HCT116 (cell line): Measurements from ENCODE around the gene NOC4L. TPM values are rescaled to one million over a fixed set of nuclear protein-coding genes. Genes with fewer than 3 reads are reported as not detected.
A peak's percentile ranks its signal among the peaks of the same experiment; 100 is the strongest.

Experiments used
- ATAC-seq: fragments of 200-7000 bp; cut with Tn5 transposase; 2 replicates; pipeline ENCODE4 v1.9.1; 2020; ENCODE audit warnings: mild to moderate bottlenecking, moderate library complexity
- BruUV-seq: library from RNA; stranded (reverse); fragments of 400-500 nt; replicated peaks from 2 replicates; lab custom pipeline; 2021; lab: Mats Ljungman, UMichigan
- CTCF ChIA-PET: fragments of 300-600 bp; sonication (Branson Sonifier 250); formaldehyde crosslinking; loops from one replicate; lab custom pipeline; 2021; ENCODE audit warnings: antibody characterized with exemption; lab: Charles Lee
- POLR2A ChIA-PET: fragments of 300-600, 350-600 bp; sonication (Branson Sonifier 250); formaldehyde crosslinking; loops from one replicate; lab custom pipeline; 2021; ENCODE audit warnings: antibody characterized with exemption; lab: Charles Lee
- RAD21 ChIA-PET, 2 experiments: fragments of 300-600 bp; sonication (Branson Sonifier 250); formaldehyde crosslinking; loops; one replicate each; lab custom pipeline; 2023; ENCODE audit warnings: low total read pairs in 2 of 2; ENCODE audit not compliant: uncharacterized antibody in 2 of 2, unreplicated experiment in 2 of 2, low non-redundant PET in 1 of 2; lab: Charles Lee
- DNase-seq: peaks from one replicate; pipeline ENCODE4 v3.0.0-alpha.2; 2010; ENCODE audit warnings: low read depth, low spot score
- H2AFZ ChIP-seq: fragments of 200-600 bp; shearing (Covaris generic), sonication (generic); 2 replicates; pipeline ENCODE4 v1.6.1; 2017; ENCODE audit warnings: low read depth, mixed run types, mixed read lengths, antibody characterized with exemption, low read length; ENCODE audit not compliant: poor library complexity, severe bottlenecking
- H3K27ac ChIP-seq: 2 replicates; pipeline ENCODE4 v1.5.1; 2012; ENCODE audit warnings: low read depth, low read length
- H3K27me3 ChIP-seq: fragments of 200-600 bp; sonication (generic); 2 replicates; pipeline ENCODE4 v1.6.1; 2016; ENCODE audit warnings: mixed run types, low read length, mixed read lengths; ENCODE audit not compliant: insufficient read depth
- H3K36me3 ChIP-seq, 2 experiments: fragments of 200-500 bp in 1 of 2; fragments of 200-600 bp in 1 of 2; sonication (Bioruptor generic) in 1 of 2; sonication (generic) in 1 of 2; 2 replicates each; pipeline versions ENCODE4 v1.5.1 to v1.6.1; 2014 to 2016; ENCODE audit warnings: low read length in 2 of 2, inconsistent platforms in 1 of 2, mixed read lengths in 1 of 2, mixed run types in 1 of 2; ENCODE audit not compliant: insufficient read depth in 2 of 2, control insufficient read depth in 1 of 2
- H3K4me1 ChIP-seq, 2 experiments: fragments of 200-600 bp in 1 of 2; sonication (generic) in 1 of 2; 2 replicates each; pipeline versions ENCODE4 v1.5.1 to v1.6.1; 2012 to 2017; ENCODE audit warnings: low read length in 2 of 2, inconsistent platforms in 1 of 2, mild to moderate bottlenecking in 1 of 2, mixed read lengths in 1 of 2, mixed run types in 1 of 2, moderate library complexity in 1 of 2; ENCODE audit not compliant: insufficient read depth in 2 of 2, control insufficient read depth in 1 of 2
- H3K4me2 ChIP-seq: fragments of 200-600 bp; sonication (generic); 2 replicates; pipeline ENCODE4 v1.6.1; 2017; ENCODE audit warnings: mixed run types, low read length, mixed read lengths
- H3K4me3 ChIP-seq, 2 experiments: fragments of 200-600 bp in 1 of 2; sonication (generic) in 1 of 2; replicated peaks in 1 of 2; 2 replicates each; pipeline ENCODE4 v1.5.1; 2011 to 2016; ENCODE audit warnings: low read length in 2 of 2, control low read depth in 1 of 2, low read depth in 1 of 2, mild to moderate bottlenecking in 1 of 2, mixed read lengths in 1 of 2, mixed run types in 1 of 2
- H3K79me2 ChIP-seq: fragments of 200-600 bp; sonication (generic); 2 replicates; pipeline ENCODE4 v1.6.1; 2017; ENCODE audit warnings: mild to moderate bottlenecking, mixed run types, low read length, moderate library complexity, mixed read lengths; ENCODE audit not compliant: insufficient read depth
- H3K9ac ChIP-seq: fragments of 200-600 bp; sonication (generic); 2 replicates; pipeline ENCODE4 v1.6.1; 2016; ENCODE audit warnings: low read length, mixed read lengths
- H3K9me2 ChIP-seq: fragments of 200-600 bp; sonication (generic), shearing (Covaris generic); 2 replicates; pipeline ENCODE4 v1.6.1; 2017; ENCODE audit warnings: mixed run types, mild to moderate bottlenecking, moderate library complexity; ENCODE audit not compliant: insufficient read depth
- H3K9me3 ChIP-seq, 2 experiments: fragments of 200-500 bp in 1 of 2; fragments of 200-600 bp in 1 of 2; sonication (Bioruptor generic) in 1 of 2; sonication (generic) in 1 of 2; 2 replicates each; pipeline ENCODE4 v1.6.1; 2014 to 2017; ENCODE audit warnings: low read length in 2 of 2, mixed read lengths in 2 of 2, inconsistent platforms in 1 of 2, low read depth in 1 of 2, mild to moderate bottlenecking in 1 of 2, mixed run types in 1 of 2, moderate library complexity in 1 of 2; ENCODE audit not compliant: control insufficient read depth in 1 of 2, insufficient read depth in 1 of 2
- H4K20me1 ChIP-seq: fragments of 200-600 bp; sonication (generic), shearing (Covaris generic); 2 replicates; pipeline ENCODE4 v1.6.1; 2017; ENCODE audit warnings: mixed run types, mild to moderate bottlenecking, moderate library complexity; ENCODE audit not compliant: insufficient read depth
- CBX3 ChIP-seq: IDR thresholded peaks from 2 replicates; pipeline ENCODE4 v1.6.1; 2012; ENCODE audit warnings: low read depth
- CEBPB ChIP-seq: IDR thresholded peaks from 2 replicates; pipeline ENCODE4 v1.6.1; 2012; ENCODE audit warnings: low read depth
- EGR1 ChIP-seq: IDR thresholded peaks from 2 replicates; pipeline ENCODE4 v1.6.1; 2012; ENCODE audit warnings: low read depth
- EZH2 ChIP-seq: fragments of 200-600 bp; sonication (generic); IDR thresholded peaks from 2 replicates; pipeline ENCODE4 v1.6.1; 2017; ENCODE audit warnings: antibody characterized with exemption, mixed run types
- EZH2phosphoT487 ChIP-seq: fragments of 200-600 bp; IDR thresholded peaks from 2 replicates; pipeline ENCODE4 v1.6.1; 2018; ENCODE audit warnings: antibody characterized with exemption, borderline replicate concordance
- FOSL1 ChIP-seq: IDR thresholded peaks from 2 replicates; pipeline ENCODE4 v1.6.1; 2012; ENCODE audit warnings: low read depth
- JUND ChIP-seq: IDR thresholded peaks from 2 replicates; pipeline ENCODE4 v1.6.1; 2012
- POLR2A ChIP-seq: IDR thresholded peaks from 2 replicates; pipeline ENCODE4 v1.7.0; 2011; ENCODE audit warnings: borderline replicate concordance; ENCODE audit not compliant: insufficient read depth, insufficient read length; ENCODE audit errors: extremely low read depth
- POLR2AphosphoS5 ChIP-seq: IDR thresholded peaks from 2 replicates; pipeline ENCODE4 v1.6.1; 2011; ENCODE audit warnings: mild to moderate bottlenecking, low read depth, low read length, moderate library complexity
- SIN3A ChIP-seq: IDR thresholded peaks from 2 replicates; pipeline ENCODE4 v1.6.1; 2012; ENCODE audit warnings: low read depth
- SP1 ChIP-seq: IDR thresholded peaks from 2 replicates; pipeline ENCODE4 v1.6.1; 2012; ENCODE audit warnings: low read depth
- YY1 ChIP-seq: IDR thresholded peaks from 2 replicates; pipeline ENCODE4 v1.6.1; 2011; ENCODE audit warnings: low read length, low read depth, moderate library complexity, mild to moderate bottlenecking; ENCODE audit not compliant: insufficient replicate concordance; ENCODE audit errors: extremely low read depth
- ZFX ChIP-seq: fragments of 450-650 bp; IDR thresholded peaks from 2 replicates; pipeline ENCODE4 v1.6.1; 2017
- intact Hi-C: fragments of 100-400 bp; cut with micrococcal nuclease; formaldehyde crosslinking; loops from 2 replicates; pipeline ENCODE4 v1.10.0; 2022
- total RNA-seq: library from RNA; stranded (reverse); gene quantifications from one replicate; pipeline ENCODE4 v1.2.1, GENCODE V29; 2021; ENCODE audit not compliant: unreplicated experiment
- TF ChIP-seq, protein P1 (sequence below): IDR thresholded peaks from 2 replicates; pipeline ENCODE4 v1.6.1; 2012
- TF ChIP-seq, protein P2 (sequence below): IDR thresholded peaks from 2 replicates; pipeline ENCODE4 v1.6.1; 2012; ENCODE audit warnings: low read depth
- TF ChIP-seq, protein P3 (sequence below), 3 experiments: fragments of 200-600 bp in 1 of 3; sonication (generic) in 1 of 3; IDR thresholded peaks in 2 of 3; conservative IDR thresholded peaks in 1 of 3; 2 replicates each; pipeline ENCODE4 v1.5.1; 2012 to 2017; ENCODE audit warnings: low read depth in 2 of 3, low read length in 2 of 3, antibody characterized with exemption in 1 of 3, borderline replicate concordance in 1 of 3, control low read depth in 1 of 3, mild to moderate bottlenecking in 1 of 3, mixed read lengths in 1 of 3, mixed run types in 1 of 3, moderate library complexity in 1 of 3; ENCODE audit not compliant: insufficient read depth in 1 of 3
- TF ChIP-seq, protein P4 (sequence below): IDR thresholded peaks from 2 replicates; pipeline ENCODE4 v1.6.1; 2012

Gene NOC4L
- total RNA-seq, 1 experiment from 2014 or later = 47.6 TPM

DNA sequence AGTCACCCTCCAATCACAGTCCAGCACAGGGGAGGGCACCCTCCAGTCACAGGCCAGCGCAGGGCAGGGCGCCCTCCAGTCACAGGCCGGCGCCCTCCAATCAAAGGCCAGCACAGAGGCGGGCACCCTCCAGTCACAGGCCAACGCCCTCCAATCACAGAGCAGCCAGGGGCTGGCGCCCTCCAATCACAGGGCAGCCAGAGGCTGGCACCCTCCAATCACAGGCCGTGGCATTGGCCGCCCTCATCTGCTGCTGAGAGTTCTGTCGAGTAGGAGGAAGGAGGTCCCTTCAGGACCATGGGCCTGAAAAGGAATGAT is 26.7 kb upstream of the NOC4L start:
- ChIA-PET CTCF (no interaction called here), RAD21 (no interaction called here), POLR2A (no interaction called here)
- H3K79me2 ChIP-seq = no peaks in the 10 kb centered on the region
- TF ChIP-seq CBX3 = no peak
- TF ChIP-seq SP1 = peak; percentile 42; the same call in 1 of the 2 replicates
- TF ChIP-seq, protein P1, sequence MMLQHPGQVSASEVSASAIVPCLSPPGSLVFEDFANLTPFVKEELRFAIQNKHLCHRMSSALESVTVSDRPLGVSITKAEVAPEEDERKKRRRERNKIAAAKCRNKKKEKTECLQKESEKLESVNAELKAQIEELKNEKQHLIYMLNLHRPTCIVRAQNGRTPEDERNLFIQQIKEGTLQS = no peak
- peak; percentile 12 for DNase-seq
- H3K9me2 ChIP-seq = no peaks in the 10 kb centered on the region
- no TSS peak for BruUV-seq
- no peaks in the 10 kb centered on the region for H3K27me3 ChIP-seq
- intact Hi-C loops = no loop called here
- H3K4me1 ChIP-seq = no peaks in the 10 kb centered on the region
- H3K9me3 ChIP-seq = no peaks in the 10 kb centered on the region
- no peak overlapping the region for H3K27ac ChIP-seq
- H3K4me3 ChIP-seq = no peak overlapping the region
- H3K36me3 ChIP-seq = peaks cover 4 to 8% of the 10 kb centered on the region in 2 experiments; a peak in 2 of 4 replicates
- no peak overlapping the region for H2AFZ ChIP-seq
- H3K4me2 ChIP-seq = no peak overlapping the region
- no peaks in the 10 kb centered on the region for H4K20me1 ChIP-seq
- peak; percentile 88 for ATAC-seq
- H3K9ac ChIP-seq = no peak overlapping the region

DNA sequence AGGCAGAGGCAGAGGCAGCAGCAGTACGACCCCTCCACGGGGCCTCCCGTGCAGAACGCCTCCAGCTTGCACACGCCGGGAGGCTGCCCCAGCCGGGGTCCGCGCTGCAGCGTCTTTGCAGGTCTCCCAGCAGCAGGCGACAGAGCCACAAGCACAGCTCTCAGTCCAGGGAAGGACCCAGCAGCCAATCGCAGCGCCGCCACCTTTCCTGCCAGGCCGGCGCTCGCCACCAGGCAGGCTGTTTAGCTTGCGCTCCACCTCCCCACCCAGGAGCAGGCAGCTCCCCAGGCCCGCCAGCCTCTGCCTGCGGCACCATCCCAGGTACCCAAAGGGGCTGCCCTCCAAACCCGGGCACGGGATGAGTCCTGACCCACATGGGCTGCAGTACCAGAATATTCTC is 25.4 kb upstream of the NOC4L start:
- no peaks in the 10 kb centered on the region for H3K27me3 ChIP-seq
- DNase-seq (no peak), ATAC-seq (no peak)
- no peaks in the 10 kb centered on the region for H3K9me2 ChIP-seq
- no peak overlapping the region for H3K4me2 ChIP-seq
- RAD21 ChIA-PET = no interaction called here
- no peaks in the 10 kb centered on the region for H3K79me2 ChIP-seq
- CTCF ChIA-PET = no interaction called here
- H3K4me1 ChIP-seq = no peaks in the 10 kb centered on the region
- H3K36me3 ChIP-seq = peaks cover 4 to 8% of the 10 kb centered on the region in 2 experiments; a peak in 2 of 4 replicates
- H3K27ac ChIP-seq = no peak overlapping the region
- no peak overlapping the region for H2AFZ ChIP-seq
- no peak overlapping the region for H3K9ac ChIP-seq
- no peaks in the 10 kb centered on the region for H3K9me3 ChIP-seq
- no peaks in the 10 kb centered on the region for H4K20me1 ChIP-seq
- no TSS peak for BruUV-seq
- H3K4me3 ChIP-seq = no peak overlapping the region
- intact Hi-C loops = no loop called here
- POLR2A ChIA-PET = no interaction called here
- TF ChIP-seq, protein P2, sequence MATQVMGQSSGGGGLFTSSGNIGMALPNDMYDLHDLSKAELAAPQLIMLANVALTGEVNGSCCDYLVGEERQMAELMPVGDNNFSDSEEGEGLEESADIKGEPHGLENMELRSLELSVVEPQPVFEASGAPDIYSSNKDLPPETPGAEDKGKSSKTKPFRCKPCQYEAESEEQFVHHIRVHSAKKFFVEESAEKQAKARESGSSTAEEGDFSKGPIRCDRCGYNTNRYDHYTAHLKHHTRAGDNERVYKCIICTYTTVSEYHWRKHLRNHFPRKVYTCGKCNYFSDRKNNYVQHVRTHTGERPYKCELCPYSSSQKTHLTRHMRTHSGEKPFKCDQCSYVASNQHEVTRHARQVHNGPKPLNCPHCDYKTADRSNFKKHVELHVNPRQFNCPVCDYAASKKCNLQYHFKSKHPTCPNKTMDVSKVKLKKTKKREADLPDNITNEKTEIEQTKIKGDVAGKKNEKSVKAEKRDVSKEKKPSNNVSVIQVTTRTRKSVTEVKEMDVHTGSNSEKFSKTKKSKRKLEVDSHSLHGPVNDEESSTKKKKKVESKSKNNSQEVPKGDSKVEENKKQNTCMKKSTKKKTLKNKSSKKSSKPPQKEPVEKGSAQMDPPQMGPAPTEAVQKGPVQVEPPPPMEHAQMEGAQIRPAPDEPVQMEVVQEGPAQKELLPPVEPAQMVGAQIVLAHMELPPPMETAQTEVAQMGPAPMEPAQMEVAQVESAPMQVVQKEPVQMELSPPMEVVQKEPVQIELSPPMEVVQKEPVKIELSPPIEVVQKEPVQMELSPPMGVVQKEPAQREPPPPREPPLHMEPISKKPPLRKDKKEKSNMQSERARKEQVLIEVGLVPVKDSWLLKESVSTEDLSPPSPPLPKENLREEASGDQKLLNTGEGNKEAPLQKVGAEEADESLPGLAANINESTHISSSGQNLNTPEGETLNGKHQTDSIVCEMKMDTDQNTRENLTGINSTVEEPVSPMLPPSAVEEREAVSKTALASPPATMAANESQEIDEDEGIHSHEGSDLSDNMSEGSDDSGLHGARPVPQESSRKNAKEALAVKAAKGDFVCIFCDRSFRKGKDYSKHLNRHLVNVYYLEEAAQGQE = no peak
- TF ChIP-seq EGR1 (no peak), CEBPB (no peak), YY1 (no peak), FOSL1 (no peak), POLR2A (no peak), ZFX (no peak), SP1 (no peak), EZH2 (no peak), EZH2phosphoT487 (no peak), SIN3A (no peak), JUND (no peak), POLR2AphosphoS5 (no peak)
- TF ChIP-seq, protein P3, sequence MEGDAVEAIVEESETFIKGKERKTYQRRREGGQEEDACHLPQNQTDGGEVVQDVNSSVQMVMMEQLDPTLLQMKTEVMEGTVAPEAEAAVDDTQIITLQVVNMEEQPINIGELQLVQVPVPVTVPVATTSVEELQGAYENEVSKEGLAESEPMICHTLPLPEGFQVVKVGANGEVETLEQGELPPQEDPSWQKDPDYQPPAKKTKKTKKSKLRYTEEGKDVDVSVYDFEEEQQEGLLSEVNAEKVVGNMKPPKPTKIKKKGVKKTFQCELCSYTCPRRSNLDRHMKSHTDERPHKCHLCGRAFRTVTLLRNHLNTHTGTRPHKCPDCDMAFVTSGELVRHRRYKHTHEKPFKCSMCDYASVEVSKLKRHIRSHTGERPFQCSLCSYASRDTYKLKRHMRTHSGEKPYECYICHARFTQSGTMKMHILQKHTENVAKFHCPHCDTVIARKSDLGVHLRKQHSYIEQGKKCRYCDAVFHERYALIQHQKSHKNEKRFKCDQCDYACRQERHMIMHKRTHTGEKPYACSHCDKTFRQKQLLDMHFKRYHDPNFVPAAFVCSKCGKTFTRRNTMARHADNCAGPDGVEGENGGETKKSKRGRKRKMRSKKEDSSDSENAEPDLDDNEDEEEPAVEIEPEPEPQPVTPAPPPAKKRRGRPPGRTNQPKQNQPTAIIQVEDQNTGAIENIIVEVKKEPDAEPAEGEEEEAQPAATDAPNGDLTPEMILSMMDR (IDR thresholded peaks at IDR 0.05 in 2 of 3, conservative IDR thresholded peaks at IDR 0.05 in 1 of 3; ENCODE audit: borderline replicate concordance in 1 of 3, insufficient read depth in 1 of 3, low read depth in 2 of 3, low read length in 2 of 3) = no peak
- TF ChIP-seq, protein P4, sequence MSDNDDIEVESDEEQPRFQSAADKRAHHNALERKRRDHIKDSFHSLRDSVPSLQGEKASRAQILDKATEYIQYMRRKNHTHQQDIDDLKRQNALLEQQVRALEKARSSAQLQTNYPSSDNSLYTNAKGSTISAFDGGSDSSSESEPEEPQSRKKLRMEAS = no peak
